ENCODE measurements around the gene EYS. TPM values are rescaled to one million over a fixed set of nuclear protein-coding genes. Genes with fewer than 3 reads are reported as not detected.

EYS gene
- total RNA-seq, 1 donor from 2014 or later = not detected

DNA sequence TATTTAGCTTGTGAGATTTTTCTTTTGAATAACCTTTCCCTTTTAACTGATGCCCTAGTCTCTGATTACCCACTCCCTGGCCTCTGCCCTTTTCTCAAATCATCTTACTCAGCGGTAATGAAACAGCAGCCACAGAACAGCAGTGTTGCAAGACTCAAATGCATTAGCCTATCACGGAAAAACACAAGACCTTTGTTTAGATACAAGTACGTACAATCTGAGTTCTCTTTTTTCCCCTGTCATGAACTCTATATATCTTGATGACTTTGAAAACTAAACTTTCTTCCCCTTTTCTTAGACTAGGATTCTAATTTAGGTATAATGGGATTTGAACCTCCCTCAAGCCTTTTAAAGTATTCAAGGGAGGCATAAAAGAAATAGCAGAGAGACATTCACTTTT lies 1034.9 kb downstream of the EYS start:
- DNase-seq (ENCODE audit: low read depth) = no peak
- Histone ChIP-seq H3K4me3 (ENCODE audit: low read depth, low read length) (no peak overlapping the region), H3K36me3 (ENCODE audit: control insufficient read depth, insufficient read depth, low read length) (no peaks in the 10 kb centered on the region), H3K27me3 (ENCODE audit: control insufficient read depth, insufficient read depth, low read length) (no peaks in the 10 kb centered on the region)
- TF ChIP-seq, protein P1, sequence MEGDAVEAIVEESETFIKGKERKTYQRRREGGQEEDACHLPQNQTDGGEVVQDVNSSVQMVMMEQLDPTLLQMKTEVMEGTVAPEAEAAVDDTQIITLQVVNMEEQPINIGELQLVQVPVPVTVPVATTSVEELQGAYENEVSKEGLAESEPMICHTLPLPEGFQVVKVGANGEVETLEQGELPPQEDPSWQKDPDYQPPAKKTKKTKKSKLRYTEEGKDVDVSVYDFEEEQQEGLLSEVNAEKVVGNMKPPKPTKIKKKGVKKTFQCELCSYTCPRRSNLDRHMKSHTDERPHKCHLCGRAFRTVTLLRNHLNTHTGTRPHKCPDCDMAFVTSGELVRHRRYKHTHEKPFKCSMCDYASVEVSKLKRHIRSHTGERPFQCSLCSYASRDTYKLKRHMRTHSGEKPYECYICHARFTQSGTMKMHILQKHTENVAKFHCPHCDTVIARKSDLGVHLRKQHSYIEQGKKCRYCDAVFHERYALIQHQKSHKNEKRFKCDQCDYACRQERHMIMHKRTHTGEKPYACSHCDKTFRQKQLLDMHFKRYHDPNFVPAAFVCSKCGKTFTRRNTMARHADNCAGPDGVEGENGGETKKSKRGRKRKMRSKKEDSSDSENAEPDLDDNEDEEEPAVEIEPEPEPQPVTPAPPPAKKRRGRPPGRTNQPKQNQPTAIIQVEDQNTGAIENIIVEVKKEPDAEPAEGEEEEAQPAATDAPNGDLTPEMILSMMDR (IDR thresholded peaks at IDR 0.05; ENCODE audit: insufficient read depth, low read length, poor library complexity, severe bottlenecking) = no peak

DNA sequence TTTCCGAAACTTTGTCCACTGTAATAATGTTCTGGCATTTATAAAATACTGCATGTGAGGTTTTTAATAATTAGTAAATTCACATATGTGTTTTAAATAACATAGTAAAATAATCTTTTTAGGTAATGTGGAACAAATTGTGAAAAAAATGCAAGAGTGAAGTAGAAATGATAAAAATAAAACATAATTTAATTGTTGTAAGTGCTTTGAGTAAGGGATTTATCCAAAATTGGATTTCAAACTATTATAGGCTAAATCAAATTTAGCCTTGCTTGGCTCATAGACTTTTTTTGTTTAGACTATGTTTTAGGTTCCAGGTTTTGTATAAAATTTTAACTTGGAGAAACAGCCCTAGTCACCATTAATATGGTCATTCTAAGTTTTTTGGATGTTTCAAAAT lies 1041.9 kb downstream of the EYS start:
- H3K4me3 ChIP-seq (ENCODE audit: low read depth, low read length) = no peak overlapping the region
- H3K27me3 ChIP-seq (ENCODE audit: control insufficient read depth, insufficient read depth, low read length) = no peaks in the 10 kb centered on the region
- no peak for DNase-seq (ENCODE audit: low read depth)
- TF ChIP-seq, protein P1 (IDR thresholded peaks at IDR 0.05; ENCODE audit: insufficient read depth, low read length, poor library complexity, severe bottlenecking) = no peak
- no peaks in the 10 kb centered on the region for H3K36me3 ChIP-seq (ENCODE audit: control insufficient read depth, insufficient read depth, low read length)

DNA sequence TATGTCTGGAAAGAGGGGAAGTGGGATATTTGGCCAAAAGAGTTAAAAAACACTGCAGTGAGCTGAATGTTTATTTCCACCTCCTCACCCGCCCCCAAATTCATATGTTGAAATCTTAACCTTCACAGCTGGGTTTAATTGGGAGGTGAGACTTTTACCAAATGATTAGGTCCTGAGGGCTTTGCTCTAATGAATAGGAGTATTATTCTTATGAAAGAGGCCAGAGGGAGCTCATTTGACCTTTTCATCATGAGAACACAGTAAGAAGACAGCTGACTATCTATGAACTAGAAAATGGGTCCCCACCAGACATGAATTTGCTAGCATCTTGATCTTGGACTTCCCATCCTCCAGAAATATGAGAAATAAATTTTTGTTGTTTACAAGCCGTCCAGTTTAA lies 1042.5 kb downstream of the EYS start:
- no peak for DNase-seq (ENCODE audit: low read depth)
- Histone ChIP-seq H3K36me3 (ENCODE audit: control insufficient read depth, insufficient read depth, low read length) (no peaks in the 10 kb centered on the region), H3K4me3 (ENCODE audit: low read depth, low read length) (no peak overlapping the region), H3K27me3 (ENCODE audit: control insufficient read depth, insufficient read depth, low read length) (no peaks in the 10 kb centered on the region)
- TF ChIP-seq, protein P1 (IDR thresholded peaks at IDR 0.05; ENCODE audit: insufficient read depth, low read length, poor library complexity, severe bottlenecking) = no peak

DNA sequence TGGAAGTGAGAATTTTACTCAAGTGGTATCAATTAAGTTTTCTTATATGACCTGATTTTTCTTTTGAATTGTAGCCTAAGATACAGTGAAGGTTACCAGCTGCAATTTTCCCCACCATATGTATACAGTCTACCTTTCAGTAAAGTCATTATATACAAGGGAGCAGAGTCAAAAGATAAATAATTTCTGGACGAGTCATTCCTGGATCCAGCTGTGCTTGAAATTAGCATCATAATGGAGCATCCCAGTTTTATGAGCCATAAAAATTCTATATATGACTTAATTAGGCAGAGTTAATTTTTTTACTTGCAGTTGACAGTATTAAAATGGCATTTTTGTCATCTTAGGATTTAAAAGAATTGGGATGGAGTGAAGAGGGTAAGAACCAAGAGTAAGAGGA lies 1063.0 kb downstream of the EYS start:
- no peaks in the 10 kb centered on the region for H3K27me3 ChIP-seq (ENCODE audit: control insufficient read depth, insufficient read depth, low read length)
- no peaks in the 10 kb centered on the region for H3K36me3 ChIP-seq (ENCODE audit: control insufficient read depth, insufficient read depth, low read length)
- no peak overlapping the region for H3K4me3 ChIP-seq (ENCODE audit: low read depth, low read length)
- TF ChIP-seq, protein P1 (IDR thresholded peaks at IDR 0.05; ENCODE audit: insufficient read depth, low read length, poor library complexity, severe bottlenecking) = no peak
- no peak for DNase-seq (ENCODE audit: low read depth)

DNA sequence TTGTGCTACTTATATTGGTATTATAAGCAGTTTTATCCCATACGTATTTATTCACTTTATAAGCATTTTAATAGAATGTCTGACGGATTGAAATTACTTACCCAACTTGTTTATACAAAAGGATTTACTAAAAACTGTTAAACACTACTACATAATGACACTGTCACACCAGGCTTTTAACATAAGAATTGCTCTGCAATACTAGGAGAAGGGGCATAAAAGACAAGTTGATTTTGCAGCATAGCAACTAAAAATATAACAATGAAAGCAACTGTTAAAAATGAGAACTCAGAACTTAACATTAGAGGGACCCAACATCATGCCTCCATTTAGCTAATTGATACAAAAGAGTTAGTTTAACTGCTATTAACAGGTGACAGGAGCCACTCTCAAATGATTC lies 1076.1 kb downstream of the EYS start:
- no peaks in the 10 kb centered on the region for H3K36me3 ChIP-seq (ENCODE audit: control insufficient read depth, insufficient read depth, low read length)
- TF ChIP-seq, protein P1 (IDR thresholded peaks at IDR 0.05; ENCODE audit: insufficient read depth, low read length, poor library complexity, severe bottlenecking) = no peak
- H3K4me3 ChIP-seq (ENCODE audit: low read depth, low read length) = no peak overlapping the region
- no peaks in the 10 kb centered on the region for H3K27me3 ChIP-seq (ENCODE audit: control insufficient read depth, insufficient read depth, low read length)
- no peak for DNase-seq (ENCODE audit: low read depth)

DNA sequence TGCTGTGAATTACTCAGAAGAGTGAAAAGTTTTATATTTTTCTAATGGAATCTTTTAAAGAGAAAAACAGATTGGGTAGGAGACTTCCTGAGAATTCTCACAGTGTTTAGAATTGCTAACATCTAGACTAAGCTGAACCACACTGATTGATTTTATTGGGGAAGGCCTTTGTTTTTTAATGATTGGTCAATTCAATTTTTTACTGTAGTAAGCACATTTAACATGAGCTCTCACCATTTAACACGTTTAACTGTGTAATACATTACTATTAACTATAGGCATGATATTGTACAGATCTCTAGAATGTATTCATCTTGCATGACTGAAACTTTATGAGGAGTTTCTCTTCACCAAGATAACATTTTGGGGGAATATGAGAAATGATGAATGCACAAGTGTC lies 1084.1 kb downstream of the EYS start:
- TF ChIP-seq, protein P1 (IDR thresholded peaks at IDR 0.05; ENCODE audit: insufficient read depth, low read length, poor library complexity, severe bottlenecking) = no peak
- Histone ChIP-seq H3K27me3 (ENCODE audit: control insufficient read depth, insufficient read depth, low read length) (no peaks in the 10 kb centered on the region), H3K36me3 (ENCODE audit: control insufficient read depth, insufficient read depth, low read length) (no peaks in the 10 kb centered on the region), H3K4me3 (ENCODE audit: low read depth, low read length) (no peak overlapping the region)
- no peak for DNase-seq (ENCODE audit: low read depth)

Measured in kidney epithelial cell (primary cell).